ENCODE measurements around the gene TANC1.

DNA sequence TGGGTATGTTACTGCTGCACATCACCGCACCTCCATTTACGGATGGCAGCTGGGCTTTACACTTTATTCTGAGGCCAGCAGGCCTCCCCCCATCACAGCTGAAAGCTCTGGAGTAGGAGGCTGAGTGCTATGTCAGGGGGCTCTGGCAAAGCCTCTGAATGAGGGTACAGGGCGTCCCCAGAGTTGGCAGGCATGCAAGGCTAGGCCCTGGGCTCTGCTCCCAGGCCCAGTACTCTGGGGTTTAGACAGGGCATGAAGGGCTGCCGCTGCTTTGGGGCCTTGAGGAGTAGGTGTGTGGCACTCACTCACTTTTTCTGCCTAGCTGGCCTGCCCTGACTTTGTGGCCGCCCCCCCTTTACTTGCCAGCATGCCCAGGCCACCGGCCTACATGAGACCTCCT, 227.3 kb downstream of the TANC1 start:
- TF ChIP-seq POLR2A (IDR thresholded peaks at IDR 0.05), result no peak
- TF ChIP-seq, protein P1, sequence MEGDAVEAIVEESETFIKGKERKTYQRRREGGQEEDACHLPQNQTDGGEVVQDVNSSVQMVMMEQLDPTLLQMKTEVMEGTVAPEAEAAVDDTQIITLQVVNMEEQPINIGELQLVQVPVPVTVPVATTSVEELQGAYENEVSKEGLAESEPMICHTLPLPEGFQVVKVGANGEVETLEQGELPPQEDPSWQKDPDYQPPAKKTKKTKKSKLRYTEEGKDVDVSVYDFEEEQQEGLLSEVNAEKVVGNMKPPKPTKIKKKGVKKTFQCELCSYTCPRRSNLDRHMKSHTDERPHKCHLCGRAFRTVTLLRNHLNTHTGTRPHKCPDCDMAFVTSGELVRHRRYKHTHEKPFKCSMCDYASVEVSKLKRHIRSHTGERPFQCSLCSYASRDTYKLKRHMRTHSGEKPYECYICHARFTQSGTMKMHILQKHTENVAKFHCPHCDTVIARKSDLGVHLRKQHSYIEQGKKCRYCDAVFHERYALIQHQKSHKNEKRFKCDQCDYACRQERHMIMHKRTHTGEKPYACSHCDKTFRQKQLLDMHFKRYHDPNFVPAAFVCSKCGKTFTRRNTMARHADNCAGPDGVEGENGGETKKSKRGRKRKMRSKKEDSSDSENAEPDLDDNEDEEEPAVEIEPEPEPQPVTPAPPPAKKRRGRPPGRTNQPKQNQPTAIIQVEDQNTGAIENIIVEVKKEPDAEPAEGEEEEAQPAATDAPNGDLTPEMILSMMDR (IDR thresholded peaks at IDR 0.05), result no peak
